Parathyroid adenoma (tissue), 2 donors: ENCODE results near the gene MAGI2.

Source experiments
- H2AFZ ChIP-seq: fragments of 300-600 bp; sonication (generic); one replicate; pipeline ENCODE4 v1.7.0; 2017; ENCODE audit warnings: antibody characterized with exemption, mild to moderate bottlenecking
- H3K27ac ChIP-seq: fragments of 300-600 bp; sonication (generic); one replicate; pipeline ENCODE4 v1.7.0; 2017
- H3K27me3 ChIP-seq: fragments of 300-600 bp; sonication (generic); one replicate; pipeline ENCODE4 v1.7.0; 2017; ENCODE audit warnings: low read length; ENCODE audit not compliant: control insufficient read depth, insufficient read depth
- H3K36me3 ChIP-seq: fragments of 300-600 bp; sonication (generic); one replicate; pipeline ENCODE4 v1.7.0; 2017; ENCODE audit warnings: low read length; ENCODE audit not compliant: control insufficient read depth, insufficient read depth
- H3K4me1 ChIP-seq: fragments of 300-600 bp; sonication (generic); one replicate; pipeline ENCODE4 v1.7.0; 2017; ENCODE audit warnings: control low read depth
- H3K4me2 ChIP-seq: fragments of 300-600 bp; sonication (generic); one replicate; pipeline ENCODE4 v1.7.0; 2017; ENCODE audit warnings: low read length
- H3K4me3 ChIP-seq: fragments of 300-600 bp; sonication (generic); one replicate; pipeline ENCODE4 v1.7.0; 2017; ENCODE audit warnings: low read depth, low read length
- H3K79me2 ChIP-seq: fragments of 300-600 bp; sonication (generic); one replicate; pipeline ENCODE4 v1.7.0; 2017; ENCODE audit warnings: control low read depth
- H3K9ac ChIP-seq: fragments of 300-600 bp; sonication (generic); one replicate; pipeline ENCODE4 v1.7.0; 2017; ENCODE audit warnings: mild to moderate bottlenecking
- H3K9me3 ChIP-seq: fragments of 300-600 bp; sonication (generic); one replicate; pipeline ENCODE4 v1.7.0; 2017; ENCODE audit warnings: low read length; ENCODE audit not compliant: control insufficient read depth
- CTCF ChIP-seq: fragments of 300-600 bp; sonication (generic); IDR thresholded peaks from one replicate; pipeline ENCODE4 v1.7.0; 2017; ENCODE audit warnings: antibody characterized with exemption, mild to moderate bottlenecking
- donor health status: primary hyperparathyroidism.

Gene MAGI2

GRCh38 chr7:78845155-78845554, 608.3 kb downstream of the MAGI2 start:
- no peaks in the 10 kb centered on the region for H3K9me3 ChIP-seq
- no peaks in the 10 kb centered on the region for H3K79me2 ChIP-seq
- H3K36me3 ChIP-seq: no peaks in the 10 kb centered on the region
- H3K4me2 ChIP-seq: no peak overlapping the region
- TF ChIP-seq CTCF: no peak
- H3K27ac ChIP-seq: no peak overlapping the region
- H3K9ac ChIP-seq: no peak overlapping the region
- no peak overlapping the region for H2AFZ ChIP-seq
- no peaks in the 10 kb centered on the region for H3K27me3 ChIP-seq
- no peak overlapping the region for H3K4me3 ChIP-seq
- H3K4me1 ChIP-seq: no peaks in the 10 kb centered on the region

- Histone ChIP-seq H3K79me2 (no peaks in the 10 kb centered on the region), H3K4me3 (no peak overlapping the region), H3K4me2 (no peak overlapping the region), H3K36me3 (no peaks in the 10 kb centered on the region), H3K9me3 (no peaks in the 10 kb centered on the region), H3K4me1 (no peaks in the 10 kb centered on the region), H3K27ac (no peak overlapping the region), H2AFZ (no peak overlapping the region), H3K9ac (no peak overlapping the region), H3K27me3 (no peaks in the 10 kb centered on the region)
- no peak for TF ChIP-seq CTCF
These were observed 611.4 kb downstream of the MAGI2 start for GRCh38 chr7:78842068-78842467.

GRCh38 chr7:78835897-78836296, 617.6 kb downstream of the MAGI2 start:
- H2AFZ ChIP-seq: no peak overlapping the region
- H3K4me2 ChIP-seq: no peak overlapping the region
- no peaks in the 10 kb centered on the region for H3K4me1 ChIP-seq
- no peak for TF ChIP-seq CTCF
- no peak overlapping the region for H3K27ac ChIP-seq
- no peak overlapping the region for H3K9ac ChIP-seq
- H3K27me3 ChIP-seq: no peaks in the 10 kb centered on the region
- no peak overlapping the region for H3K4me3 ChIP-seq
- no peaks in the 10 kb centered on the region for H3K36me3 ChIP-seq
- no peaks in the 10 kb centered on the region for H3K79me2 ChIP-seq
- H3K9me3 ChIP-seq: no peaks in the 10 kb centered on the region

DNA sequence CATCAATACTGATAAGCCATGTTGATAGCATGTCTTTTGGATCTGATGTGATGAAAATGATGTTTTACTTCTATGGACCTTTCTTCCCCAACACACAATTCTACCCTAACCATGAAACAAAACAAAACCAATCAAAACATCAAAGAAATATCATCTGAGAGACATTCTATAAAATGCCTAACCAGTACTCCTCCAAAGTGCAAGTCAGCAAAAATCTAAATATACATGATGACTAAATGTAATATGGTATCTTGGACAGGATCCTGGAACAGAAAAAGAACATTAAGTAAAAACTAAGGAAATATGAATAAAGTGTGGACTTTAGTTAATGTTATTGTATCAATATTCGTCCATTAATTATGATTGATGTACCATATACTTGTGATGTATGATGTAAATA, 625.1 kb downstream of the MAGI2 start:
- Histone ChIP-seq H3K4me2 (no peak overlapping the region), H3K36me3 (no peaks in the 10 kb centered on the region), H3K9ac (no peak overlapping the region), H3K79me2 (no peaks in the 10 kb centered on the region), H3K27ac (no peak overlapping the region), H3K9me3 (no peaks in the 10 kb centered on the region), H2AFZ (no peak overlapping the region), H3K4me1 (no peaks in the 10 kb centered on the region), H3K4me3 (no peak overlapping the region), H3K27me3 (no peaks in the 10 kb centered on the region)
- no peak for TF ChIP-seq CTCF

DNA sequence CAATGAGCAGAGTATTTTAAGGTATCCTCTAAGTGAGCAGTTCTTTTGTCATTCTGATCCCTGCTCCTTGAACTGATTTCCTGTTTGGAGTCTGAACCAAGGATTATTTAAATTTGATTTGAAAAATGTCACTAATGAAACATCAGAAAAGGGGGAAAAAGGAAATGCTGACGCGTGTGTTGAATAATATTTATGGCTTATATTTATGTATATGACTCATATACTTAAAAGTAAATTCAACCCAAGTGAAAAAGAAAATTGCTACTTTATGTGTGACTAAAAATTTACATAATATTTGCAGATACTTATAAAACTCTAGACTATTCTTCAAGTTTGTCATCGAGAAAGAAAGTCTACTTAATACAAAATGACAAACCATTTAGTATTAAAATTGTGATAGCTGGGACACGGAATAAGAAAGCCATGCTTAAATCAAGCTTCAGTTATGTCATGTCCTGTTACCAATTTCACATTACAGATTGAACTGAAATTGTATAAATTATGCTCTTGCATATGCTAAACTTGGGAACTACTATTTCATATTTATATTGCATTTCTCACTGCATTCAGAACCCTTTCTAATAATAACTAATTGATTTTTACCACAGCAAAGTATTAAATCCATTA, 649.9 kb downstream of the MAGI2 start:
- no peak overlapping the region for H3K9ac ChIP-seq
- H3K4me2 ChIP-seq: no peak overlapping the region
- no peaks in the 10 kb centered on the region for H3K27me3 ChIP-seq
- H3K9me3 ChIP-seq: no peaks in the 10 kb centered on the region
- TF ChIP-seq CTCF: no peak
- H3K79me2 ChIP-seq: no peaks in the 10 kb centered on the region
- no peaks in the 10 kb centered on the region for H3K36me3 ChIP-seq
- H3K27ac ChIP-seq: no peak overlapping the region
- no peak overlapping the region for H2AFZ ChIP-seq
- H3K4me3 ChIP-seq: no peak overlapping the region
- H3K4me1 ChIP-seq: no peaks in the 10 kb centered on the region
